Thoracic aorta (tissue), 2 donors: Measurements from ENCODE around the gene EXOC7. TPM values are rescaled to one million over a fixed set of nuclear protein-coding genes. Genes with fewer than 3 reads are reported as not detected.
"Not testable (repeated sequence)": the region's sequence is repeated elsewhere in the genome, so short reads cannot be mapped to it uniquely, and the experiment has no call there.

Experiments
- ATAC-seq: fragments of 150-250 bp; one replicate; pipeline ENCODE4 v1.8.0; 2017; ENCODE audit warnings: low read depth; ENCODE audit not compliant: insufficient number of reproducible peaks, low FRiP score
- DNase-seq: peaks from one replicate; pipeline ENCODE4 v3.0.0-alpha.2; 2020; ENCODE audit warnings: low spot score
- H3K27ac ChIP-seq, 2 donors: fragments of 200-600 bp; sonication (generic); 1 replicate in 1 of 2; 2 replicates in 1 of 2; pipeline ENCODE4 v1.5.1; 2016; ENCODE audit warnings: mild to moderate bottlenecking in 2 of 2, moderate library complexity in 2 of 2
- H3K27me3 ChIP-seq: fragments of 200-600 bp; sonication (generic); replicated peaks from 2 replicates; pipeline ENCODE4 v1.6.0; 2016; ENCODE audit warnings: mild to moderate bottlenecking; ENCODE audit not compliant: insufficient read depth
- H3K36me3 ChIP-seq: fragments of 200-600 bp; sonication (generic); one replicate; pipeline ENCODE4 v1.5.1; 2016
- H3K4me1 ChIP-seq, 2 donors: fragments of 200-600 bp; sonication (generic); 1 replicate in 1 of 2; 2 replicates in 1 of 2; pipeline versions ENCODE4 v1.5.1 to v1.6.0; 2016; ENCODE audit warnings: low read depth in 2 of 2, mild to moderate bottlenecking in 1 of 2; ENCODE audit not compliant: control insufficient read depth in 1 of 2
- H3K4me3 ChIP-seq: fragments of 200-600 bp; sonication (generic); 2 replicates; pipeline ENCODE4 v1.5.1; 2016; ENCODE audit warnings: mild to moderate bottlenecking
- H3K9me3 ChIP-seq: fragments of 200-600 bp; sonication (generic); 2 replicates; pipeline ENCODE4 v1.5.1; 2016
- CTCF ChIP-seq: fragments of 200-600 bp; sonication (generic); IDR thresholded peaks from one replicate; pipeline ENCODE4 v1.5.1; 2019; ENCODE audit warnings: antibody characterized with exemption
- total RNA-seq, 2 donors: library from RNA; depleted of rRNA; stranded (reverse); fragments of >200 nt; gene quantifications; one replicate each; pipeline versions ENCODE4 v1.1.0 to v1.2.3, GENCODE V29; 2016

Gene EXOC7
- total RNA-seq, 2 donors from 2014 or later, result 79.7 to 94.0 TPM

GRCh38 chr17:76063875-76064546 lies 39.6 kb downstream of the EXOC7 start:
- peaks cover 80% of the 10 kb centered on the region for H3K36me3 ChIP-seq
- no peaks in the 10 kb centered on the region for H3K4me1 ChIP-seq
- DNase-seq, result no peak
- H3K9me3 ChIP-seq, result no peaks in the 10 kb centered on the region
- no peak overlapping the region for H3K4me3 ChIP-seq
- H3K27me3 ChIP-seq, result no peaks in the 10 kb centered on the region
- ATAC-seq, result no peak
- H3K27ac ChIP-seq, result no peak overlapping the region
- no peak for TF ChIP-seq CTCF

GRCh38 chr17:76058264-76058663 lies 45.3 kb downstream of the EXOC7 start:
- not testable (repeated sequence) for H3K9me3 ChIP-seq, H3K4me1 ChIP-seq, H3K27ac ChIP-seq, DNase-seq, ATAC-seq, H3K4me3 ChIP-seq, H3K27me3 ChIP-seq
- H3K36me3 ChIP-seq, result peaks cover 63% of the 10 kb centered on the region

- H3K9me3 ChIP-seq, result no peaks in the 10 kb centered on the region
- no peak for ATAC-seq
- H3K36me3 ChIP-seq, result peaks cover 59% of the 10 kb centered on the region
- H3K27me3 ChIP-seq, result no peaks in the 10 kb centered on the region
- H3K27ac ChIP-seq, result no peak overlapping the region
- DNase-seq, result no peak
- no peak overlapping the region for H3K4me3 ChIP-seq
- no peak for TF ChIP-seq CTCF
- H3K4me1 ChIP-seq, result no peaks in the 10 kb centered on the region
These were observed 46.7 kb downstream of the EXOC7 start for GRCh38 chr17:76056882-76057281.

- no peaks in the 10 kb centered on the region for H3K9me3 ChIP-seq
- H3K4me1 ChIP-seq, result no peaks in the 10 kb centered on the region
- H3K27ac ChIP-seq, result no peak overlapping the region
- H3K27me3 ChIP-seq, result no peaks in the 10 kb centered on the region
- TF ChIP-seq CTCF, result no peak
- H3K36me3 ChIP-seq, result peaks cover 53% of the 10 kb centered on the region
- DNase-seq (no peak), ATAC-seq (no peak)
- H3K4me3 ChIP-seq, result no peak overlapping the region
These were observed 49.5 kb downstream of the EXOC7 start for GRCh38 chr17:76054112-76054476.

- H3K4me3 ChIP-seq, result no peak overlapping the region
- no peak overlapping the region for H3K27ac ChIP-seq
- H3K27me3 ChIP-seq, result no peaks in the 10 kb centered on the region
- ATAC-seq (no peak), DNase-seq (no peak)
- H3K36me3 ChIP-seq, result peaks cover 53% of the 10 kb centered on the region
- H3K9me3 ChIP-seq, result no peaks in the 10 kb centered on the region
- H3K4me1 ChIP-seq, result no peaks in the 10 kb centered on the region
- no peak for TF ChIP-seq CTCF
These were observed 50.1 kb downstream of the EXOC7 start for GRCh38 chr17:76053246-76054111.
